GM19035 (cell line): ENCODE measurements around the gene SDHAF1.
"Not testable (repeated sequence)": the region's sequence is repeated elsewhere in the genome, so short reads cannot be mapped to it uniquely, and the experiment has no call there.

Experiments used
- ATAC-seq: cut with Tn5 transposase; IDR thresholded peaks from one replicate; pipeline ENCODE4 v1.9.1; 2021; ENCODE audit not compliant: unreplicated experiment

SDHAF1 gene

GRCh38 chr19:35995048-35995993, at the start of gene SDHAF1:
Gene SDHAF1, plus strand, starts transcription at chr19:35995188. Its CDS starts 87 bp downstream, at chr19:35995275.
- ATAC-seq = peak; percentile 92

- no peak for ATAC-seq
Observed at GRCh38 chr19:35946203-35946602, 48.8 kb upstream of the SDHAF1 start.

GRCh38 chr19:35949131-35949530, 45.9 kb upstream of the SDHAF1 start:
- no peak for ATAC-seq

- ATAC-seq = no peak
Observed at GRCh38 chr19:35955881-35956634, 38.9 kb upstream of the SDHAF1 start.

DNA sequence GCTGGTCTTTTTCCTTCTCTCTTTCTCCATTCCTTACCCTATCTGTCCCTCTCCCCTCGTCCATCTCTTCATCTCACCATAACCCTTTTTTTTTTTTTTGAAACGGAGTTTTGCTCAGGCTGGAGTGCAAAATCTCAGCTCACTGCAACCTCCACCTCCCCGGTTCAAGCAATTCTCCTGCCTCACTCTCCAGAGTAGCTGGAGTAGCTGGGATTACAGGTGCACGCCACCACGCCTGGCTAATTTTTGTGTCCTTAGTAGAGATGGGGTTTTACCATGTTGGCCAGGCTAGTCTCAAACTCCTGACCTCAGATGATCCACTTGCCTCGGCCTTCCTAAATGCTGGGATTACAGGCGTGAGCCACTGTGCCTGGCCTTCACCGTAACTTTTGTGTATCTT, 37.6 kb upstream of the SDHAF1 start:
- ATAC-seq = not testable (repeated sequence)

DNA sequence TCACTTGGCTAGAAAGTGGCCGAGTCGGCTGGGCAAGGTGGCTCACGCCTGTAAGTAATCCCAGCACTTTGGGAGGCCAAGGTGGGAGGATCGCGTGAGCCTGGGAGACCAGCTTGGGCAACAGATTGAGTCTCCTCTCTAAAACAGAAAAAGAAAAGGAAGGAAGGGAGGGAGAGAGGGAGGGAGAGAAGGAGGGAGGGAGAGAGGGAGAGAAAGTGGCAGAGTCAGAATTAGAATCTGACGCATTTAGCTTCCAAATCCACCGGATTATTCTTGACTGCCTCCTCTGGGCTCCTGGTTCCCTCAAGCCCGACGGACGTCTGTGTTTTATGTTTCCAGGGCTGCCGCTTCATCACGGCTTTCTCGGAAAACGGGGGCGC, 36.3 kb upstream of the SDHAF1 start:
- no peak for ATAC-seq

GRCh38 chr19:35959040-35959967, 35.7 kb upstream of the SDHAF1 start:
- ATAC-seq = no peak

DNA sequence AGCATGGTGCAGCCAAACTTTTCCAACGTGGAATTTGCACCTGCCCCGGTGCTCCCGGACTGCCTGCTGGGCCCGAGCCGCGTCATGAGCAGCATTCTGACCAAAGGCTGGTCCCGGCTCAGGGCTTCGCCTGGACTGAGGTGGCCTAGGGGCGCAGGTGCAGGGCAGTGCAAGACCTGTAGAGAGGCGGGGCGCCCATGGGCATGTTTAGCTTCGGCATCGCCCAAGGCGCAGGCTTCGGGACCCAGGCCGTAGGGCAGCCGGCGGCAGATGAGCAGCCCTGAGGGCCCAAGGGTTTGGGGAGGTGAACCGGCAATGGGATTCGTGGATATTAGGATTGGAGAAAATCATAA, 35.0 kb upstream of the SDHAF1 start:
- ATAC-seq = no peak

- ATAC-seq = no peak
Observed at GRCh38 chr19:35960432-35960972, 34.5 kb upstream of the SDHAF1 start.

DNA sequence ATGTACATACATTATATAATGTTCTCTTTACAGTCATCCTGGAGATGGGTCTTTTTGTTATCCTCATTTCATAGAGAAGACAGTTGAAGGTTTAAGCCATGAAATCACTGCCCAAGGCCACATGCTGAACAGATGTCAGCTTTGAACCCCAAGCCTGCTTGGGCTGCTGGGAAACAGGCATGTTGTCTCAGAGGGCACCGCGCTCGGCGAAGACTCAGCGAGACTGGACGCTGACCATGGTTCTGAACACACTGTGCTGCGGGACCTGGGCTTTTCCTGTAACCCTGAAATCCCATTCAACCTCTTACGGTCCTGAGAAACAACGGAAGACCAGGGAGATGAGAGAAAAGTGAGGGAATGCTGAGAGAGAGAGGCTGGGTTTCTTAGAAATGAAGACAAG, 31.5 kb upstream of the SDHAF1 start:
- ATAC-seq = no peak

DNA sequence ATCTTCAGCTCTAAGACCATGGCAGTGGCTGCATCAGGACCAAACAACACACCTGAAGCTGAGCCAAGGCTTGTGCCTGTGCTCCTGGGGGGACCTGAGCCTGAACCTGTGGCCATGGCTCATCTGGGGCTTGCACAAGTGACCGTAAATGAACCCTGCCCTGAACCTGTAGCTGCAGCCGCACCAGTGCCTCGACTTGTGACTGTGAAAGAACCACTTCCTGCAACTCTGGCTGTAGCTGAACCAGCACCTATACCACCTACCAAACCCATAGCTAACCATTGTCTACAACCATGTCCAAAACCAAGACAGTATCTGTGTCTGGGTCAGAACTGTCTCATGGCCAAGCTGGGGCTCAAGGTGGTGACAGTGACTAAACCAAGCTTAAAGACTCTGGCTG, 28.2 kb upstream of the SDHAF1 start:
- no peak for ATAC-seq

DNA sequence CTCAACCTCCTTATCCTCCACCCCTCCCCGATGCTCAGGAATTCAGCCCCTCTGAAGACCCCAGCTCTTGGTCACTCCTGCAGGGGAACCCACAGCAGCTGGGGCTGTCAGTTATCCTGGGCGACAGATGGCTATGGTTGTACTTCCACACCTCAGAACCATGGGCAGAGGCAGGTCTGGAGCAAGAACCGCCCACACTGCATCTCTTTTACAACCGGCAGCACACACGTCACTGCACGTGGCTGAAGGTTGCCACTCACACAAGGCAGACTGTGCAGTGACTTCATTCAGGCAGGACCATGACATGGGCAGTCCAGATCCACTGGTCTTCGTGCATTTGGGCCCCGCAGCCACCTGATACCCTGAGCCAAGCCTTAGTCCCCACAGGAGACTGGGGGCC, 21.5 kb upstream of the SDHAF1 start:
- ATAC-seq = no peak

DNA sequence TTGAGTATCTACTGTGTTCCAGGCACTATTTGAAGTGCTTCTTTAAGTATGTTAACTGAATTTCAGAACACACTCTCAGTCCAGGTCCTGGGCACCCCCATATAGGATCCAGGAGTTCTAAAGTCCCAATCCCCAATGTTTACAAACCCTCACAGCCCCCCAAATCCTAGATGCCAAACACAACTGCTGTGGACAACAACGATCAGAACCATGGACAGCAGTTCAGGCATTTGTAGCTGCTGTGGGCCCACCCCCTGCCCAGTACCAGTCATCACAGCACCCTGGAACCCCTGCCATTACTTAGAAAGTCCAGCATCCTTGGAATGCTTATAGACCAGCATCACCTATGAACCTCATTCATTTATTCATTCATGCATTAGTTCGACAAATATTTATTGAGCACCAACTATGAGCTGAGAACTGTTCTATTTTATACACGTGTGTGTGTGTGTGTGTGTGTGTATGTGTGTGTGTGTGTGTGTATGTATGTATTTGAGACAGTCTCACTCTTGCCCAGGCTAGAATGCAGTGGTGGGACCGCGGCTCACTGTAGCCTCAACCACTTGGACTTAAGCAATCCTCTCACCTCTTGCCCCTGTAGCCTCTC, 19.3 kb upstream of the SDHAF1 start:
- no peak for ATAC-seq

DNA sequence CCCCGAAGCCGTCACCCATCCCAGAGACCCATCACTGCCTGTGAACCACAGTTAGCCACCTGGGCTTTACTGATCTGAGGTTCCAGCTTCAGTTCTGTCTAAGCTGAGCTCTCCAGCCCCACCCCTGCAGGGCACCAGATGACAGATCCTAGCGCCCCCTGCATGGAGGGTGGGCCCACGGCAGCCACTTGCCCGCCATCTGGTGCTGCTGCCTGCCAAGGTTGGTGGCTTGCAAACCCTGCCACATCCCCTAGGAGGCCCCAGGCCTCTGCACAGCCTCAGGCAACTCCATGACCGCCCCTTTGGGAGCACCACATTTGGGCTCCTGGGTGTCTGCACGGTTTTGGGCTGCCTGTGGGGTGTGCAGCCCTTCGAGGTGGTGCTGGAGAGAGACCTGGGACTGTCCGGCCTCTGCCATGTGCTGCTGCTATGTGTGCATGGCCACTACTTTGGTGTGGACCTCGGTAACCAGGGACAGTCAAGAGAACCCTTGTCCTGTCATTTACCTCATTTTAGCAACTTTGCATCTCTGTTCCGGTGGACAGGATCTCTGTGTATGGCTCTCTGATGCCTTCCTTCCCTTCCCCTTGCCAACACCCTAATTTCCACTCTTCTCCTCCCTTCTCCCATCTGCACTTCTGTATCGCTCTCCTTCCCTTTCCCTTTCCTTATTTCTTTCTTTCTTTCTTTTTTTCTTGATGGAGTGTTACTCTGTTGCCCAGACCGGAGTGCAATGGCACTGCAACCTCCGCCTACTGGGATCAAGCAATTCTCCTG, 17.4 kb upstream of the SDHAF1 start:
- ATAC-seq = no peak

DNA sequence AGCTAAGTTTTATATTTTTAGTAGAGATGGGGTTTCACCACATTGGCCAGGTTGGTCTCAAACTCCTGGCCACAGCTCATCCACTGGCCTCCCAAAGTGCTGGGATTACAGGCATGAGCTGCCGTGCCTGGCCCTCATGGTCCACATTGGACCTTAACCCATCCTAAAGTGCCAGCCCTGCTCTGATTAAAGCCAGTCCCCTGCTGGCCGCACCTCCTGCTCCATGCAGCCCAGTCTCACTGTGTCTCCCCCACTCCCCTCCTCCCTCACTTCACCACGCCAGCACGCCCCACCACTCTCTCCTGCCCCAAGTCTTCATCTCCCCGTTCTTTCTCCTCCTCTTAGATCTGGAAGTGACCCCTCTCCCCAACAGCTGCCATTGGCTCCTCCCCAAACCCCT, 16.7 kb upstream of the SDHAF1 start:
- no peak for ATAC-seq

DNA sequence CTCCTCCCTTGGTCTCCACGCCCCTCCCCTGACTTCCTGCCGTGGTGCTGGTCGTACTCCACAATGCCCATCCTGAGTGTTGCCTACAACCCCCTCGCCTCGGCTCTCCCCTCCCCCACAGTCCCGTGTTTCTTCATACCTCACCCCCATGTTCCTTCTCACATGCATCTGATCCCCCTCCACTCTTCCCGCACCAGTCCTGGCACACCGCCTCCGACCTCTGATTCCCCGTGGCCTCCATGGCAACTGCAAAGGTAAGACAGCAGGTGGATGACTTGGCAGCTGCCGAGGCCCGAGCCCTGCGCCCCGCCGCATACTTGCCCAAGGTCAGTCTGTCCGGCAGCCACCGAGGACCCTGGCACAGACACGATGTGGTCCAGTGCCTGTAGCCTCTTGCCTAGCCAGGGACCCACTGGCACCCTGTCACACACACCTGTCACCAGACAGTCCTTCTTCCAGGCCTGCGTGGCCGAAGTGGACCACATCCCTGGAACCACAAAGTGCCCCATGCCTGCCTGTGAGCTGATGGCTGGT, 16.1 kb upstream of the SDHAF1 start:
- ATAC-seq = no peak

DNA sequence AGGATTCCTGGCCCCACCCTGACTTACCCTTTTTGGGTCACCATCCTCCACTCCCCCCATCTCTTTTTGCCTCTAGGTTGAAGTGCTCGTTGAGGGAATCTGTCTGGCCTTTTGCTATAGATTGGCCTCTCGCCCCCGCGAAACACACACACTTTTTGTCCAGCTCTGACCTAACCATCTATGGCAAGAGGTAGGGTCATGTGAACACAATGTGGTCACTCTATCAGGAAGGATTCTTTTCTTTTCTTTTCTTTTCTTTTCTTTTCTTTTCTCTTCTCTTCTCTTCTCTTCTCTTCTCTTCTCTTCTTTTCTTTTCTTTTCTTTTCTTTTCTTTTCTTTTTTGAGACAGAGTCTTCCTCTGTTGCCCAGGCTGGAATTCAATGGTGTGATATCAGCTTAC, 14.0 kb upstream of the SDHAF1 start:
- ATAC-seq = not testable (repeated sequence)

GRCh38 chr19:35983177-35983576, 11.8 kb upstream of the SDHAF1 start:
- no peak for ATAC-seq

GRCh38 chr19:35986111-35986510, 8.9 kb upstream of the SDHAF1 start:
- ATAC-seq = no peak
